HG03175 (cell line): ENCODE results near the gene LIPC.

Experiments
- ATAC-seq: cut with Tn5 transposase; IDR thresholded peaks from one replicate; pipeline ENCODE4 v1.9.1; 2021; ENCODE audit warnings: mild to moderate bottlenecking, moderate library complexity; ENCODE audit not compliant: unreplicated experiment

LIPC gene

DNA sequence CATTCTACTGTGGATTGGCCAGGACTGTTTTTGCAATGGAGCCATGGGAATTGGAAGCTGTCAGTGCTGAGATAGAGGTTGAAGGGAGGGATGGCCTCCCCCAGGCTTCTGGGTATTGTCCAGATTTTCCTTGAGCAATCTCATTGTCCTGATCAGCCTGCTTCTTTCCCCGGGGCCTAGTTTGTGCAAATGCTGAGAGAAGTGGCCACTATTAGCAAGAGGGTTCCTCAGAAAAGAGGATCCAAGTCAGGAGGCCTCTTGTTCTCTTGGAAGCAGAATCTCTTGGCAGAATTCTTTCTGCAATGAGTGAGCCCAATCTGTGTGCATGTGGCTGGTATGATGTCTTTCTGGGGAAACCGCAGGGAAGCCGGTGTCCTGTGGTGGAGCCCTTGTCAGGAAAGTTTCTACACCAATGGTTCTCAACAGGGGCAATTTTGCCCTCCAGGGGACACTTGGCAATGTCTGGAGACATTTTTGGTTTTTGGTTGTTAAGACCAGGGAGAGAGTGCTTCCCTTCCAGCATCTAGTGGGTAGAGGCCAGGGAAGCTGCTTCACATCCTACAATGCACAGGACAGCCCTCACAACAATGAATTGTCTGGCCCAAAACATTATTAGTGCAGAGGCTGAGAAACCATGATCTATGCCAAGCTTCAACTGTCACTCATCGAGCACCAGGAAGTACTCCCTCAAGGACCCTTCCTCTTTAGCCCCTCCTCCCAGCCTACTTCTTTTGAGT lies 2.0 kb downstream of the LIPC start:
- no peak for ATAC-seq

DNA sequence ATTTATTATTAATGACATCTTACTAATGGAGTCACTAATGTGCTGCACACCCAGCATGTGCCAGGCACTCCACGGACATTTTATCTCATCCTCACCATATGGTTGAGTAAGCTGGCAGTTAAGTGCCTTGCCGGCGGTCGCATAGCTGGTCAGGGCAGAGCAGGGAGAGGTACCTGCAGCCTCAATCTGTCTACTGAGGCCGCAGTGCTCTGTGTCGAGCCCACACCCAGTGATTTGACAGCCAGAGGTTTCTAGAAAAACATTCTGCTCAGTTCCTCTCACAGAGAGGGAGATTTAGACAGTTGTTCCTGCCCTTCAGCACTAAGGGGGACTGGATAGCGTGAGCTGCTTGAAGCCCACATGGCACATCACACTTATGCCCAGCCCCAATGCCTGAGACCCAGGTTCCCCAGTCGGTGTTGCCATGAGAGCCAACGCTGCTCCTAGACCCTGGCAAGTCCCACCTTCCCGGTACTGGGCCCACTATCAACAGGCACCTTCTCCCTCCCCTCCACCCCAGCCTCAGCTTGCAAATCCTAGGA lies 2.6 kb downstream of the LIPC start:
- no peak for ATAC-seq

DNA sequence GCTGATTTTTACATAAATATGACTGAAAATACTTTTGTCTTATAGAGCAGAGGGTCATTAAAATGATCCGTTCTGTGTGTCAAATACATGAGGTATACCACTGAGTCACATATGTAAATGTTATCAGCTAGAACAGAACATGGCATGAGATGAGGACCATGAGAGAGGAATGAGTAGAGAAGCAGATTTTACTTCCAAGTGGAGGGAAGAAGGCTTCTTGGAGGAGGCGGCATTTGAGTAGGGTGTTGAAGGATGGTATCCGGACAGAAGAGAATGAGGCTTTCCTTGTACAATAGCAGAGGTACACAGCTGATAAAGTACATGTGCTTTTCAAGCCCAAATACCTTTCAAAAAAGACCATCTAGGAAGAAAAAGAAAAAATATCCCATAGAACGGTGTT lies 4.8 kb downstream of the LIPC start:
- no peak for ATAC-seq

DNA sequence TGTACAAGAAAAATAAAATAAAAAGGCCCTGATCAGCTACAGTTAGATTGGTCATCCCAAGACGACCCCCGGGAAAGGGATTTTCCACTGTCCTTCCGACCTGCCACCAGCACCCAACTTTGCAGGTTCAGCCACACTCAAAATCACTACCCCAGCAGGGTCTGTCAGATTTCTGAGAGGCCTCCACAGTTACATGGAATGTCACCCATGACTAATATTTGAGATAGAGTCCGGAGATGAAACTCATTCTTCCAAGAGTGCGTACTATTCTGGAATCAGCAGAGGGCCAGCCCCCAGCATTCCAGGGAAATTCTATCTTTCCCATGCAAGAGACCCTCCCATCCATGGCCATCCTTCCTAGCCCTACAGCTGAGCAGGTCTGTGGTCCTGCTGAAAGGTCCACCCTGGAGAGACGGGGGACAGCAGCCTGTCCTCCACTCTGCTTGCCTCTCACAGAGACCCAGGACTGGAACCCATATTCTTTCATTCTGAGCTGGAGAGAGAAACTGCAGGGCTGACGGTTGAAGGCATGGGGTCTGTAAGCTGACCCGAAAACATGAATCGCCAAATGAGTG lies 5.8 kb downstream of the LIPC start:
- no peak for ATAC-seq

DNA sequence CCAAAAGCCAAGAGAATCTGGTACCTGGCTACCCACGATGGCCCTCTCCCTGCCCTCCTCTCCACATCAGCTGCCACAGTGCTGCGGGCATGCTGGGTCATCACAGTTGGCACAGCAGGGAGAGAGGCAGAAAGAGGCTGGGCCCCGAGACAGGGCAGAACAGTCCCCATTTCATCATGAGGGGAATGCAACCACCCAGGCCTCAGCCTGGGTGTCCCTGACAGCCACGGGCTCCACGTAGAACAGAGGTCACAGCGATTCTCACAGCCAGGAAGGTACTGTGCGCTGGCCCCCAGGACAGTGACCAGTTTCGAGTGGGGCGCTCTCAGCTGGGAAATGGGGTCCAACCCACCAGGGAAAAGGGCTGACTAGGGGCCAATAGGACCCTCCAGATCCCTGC lies 6.3 kb downstream of the LIPC start:
- ATAC-seq: no peak

DNA sequence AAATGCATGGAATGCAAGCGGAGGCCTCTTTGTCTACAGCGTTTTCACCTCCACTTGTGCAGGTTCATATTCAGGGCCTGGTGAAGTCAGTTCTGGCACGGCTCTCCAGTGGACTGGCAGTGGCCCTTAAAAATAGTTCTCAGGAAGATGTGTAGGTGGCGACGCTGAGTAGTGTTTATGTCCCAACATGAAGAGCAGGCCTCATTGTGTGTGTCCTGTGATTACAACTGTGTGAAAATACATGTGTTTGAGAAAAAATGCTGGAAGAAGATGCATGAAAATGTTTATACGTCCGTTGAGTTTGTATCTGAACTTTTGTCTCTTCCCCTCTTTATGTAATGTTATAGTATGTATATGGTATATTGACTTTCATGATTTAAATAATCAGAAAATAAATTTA lies 7.2 kb downstream of the LIPC start:
- ATAC-seq: no peak

DNA sequence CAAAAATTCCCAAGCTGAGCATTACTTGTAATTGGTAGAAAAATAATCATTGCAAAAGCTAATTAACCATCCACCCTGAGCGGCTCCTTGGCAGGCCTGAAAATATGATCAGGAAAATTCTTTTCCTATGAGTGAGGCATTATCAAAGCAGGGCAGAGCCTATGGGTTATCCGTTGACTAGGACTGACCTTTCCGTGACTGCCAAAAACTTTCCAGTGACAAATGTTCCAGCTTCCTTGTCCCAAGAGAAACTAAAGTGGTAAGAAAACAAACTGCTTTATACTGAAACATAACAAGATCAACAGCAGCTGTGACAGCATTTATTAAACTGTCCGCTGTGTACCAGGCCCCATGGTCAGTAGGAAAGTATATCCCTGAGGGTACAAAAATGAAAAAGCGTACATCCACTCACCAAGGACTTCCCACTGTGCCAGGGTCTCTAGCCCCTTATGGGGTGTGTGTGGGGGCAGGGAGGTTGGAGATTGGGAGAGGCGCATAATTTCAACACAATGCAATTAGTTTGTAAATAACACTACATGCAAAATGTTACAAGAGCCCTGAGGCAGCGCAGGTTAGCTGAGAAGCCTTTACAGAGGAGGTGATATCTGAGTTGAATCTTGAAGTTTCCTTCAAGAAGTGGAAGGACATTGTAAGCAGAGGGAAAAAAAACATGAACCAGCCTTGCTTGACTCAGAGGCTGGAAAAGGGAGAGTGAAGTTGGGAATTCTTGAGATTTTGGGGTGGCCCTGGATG lies 8.5 kb downstream of the LIPC start:
- no peak for ATAC-seq

DNA sequence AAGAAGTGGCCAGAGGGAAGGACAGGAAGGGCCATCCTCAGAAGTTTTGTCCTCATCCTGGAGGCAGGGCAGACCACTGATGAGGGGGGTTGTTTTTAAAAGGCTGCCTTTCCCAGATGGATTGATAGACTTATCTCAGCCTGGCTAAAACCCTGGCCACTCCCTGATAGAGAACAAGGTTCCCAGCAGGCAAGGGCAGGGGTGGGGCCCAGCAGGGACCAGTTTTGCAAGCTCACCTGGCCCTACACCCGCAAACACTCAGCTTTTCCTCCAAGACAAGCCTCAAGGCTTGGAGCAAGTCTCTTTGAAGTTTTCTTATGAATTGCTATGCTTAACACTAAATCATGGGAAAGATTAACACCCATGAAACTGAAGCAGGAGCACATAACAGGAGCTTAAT lies 9.1 kb downstream of the LIPC start:
- ATAC-seq: no peak

DNA sequence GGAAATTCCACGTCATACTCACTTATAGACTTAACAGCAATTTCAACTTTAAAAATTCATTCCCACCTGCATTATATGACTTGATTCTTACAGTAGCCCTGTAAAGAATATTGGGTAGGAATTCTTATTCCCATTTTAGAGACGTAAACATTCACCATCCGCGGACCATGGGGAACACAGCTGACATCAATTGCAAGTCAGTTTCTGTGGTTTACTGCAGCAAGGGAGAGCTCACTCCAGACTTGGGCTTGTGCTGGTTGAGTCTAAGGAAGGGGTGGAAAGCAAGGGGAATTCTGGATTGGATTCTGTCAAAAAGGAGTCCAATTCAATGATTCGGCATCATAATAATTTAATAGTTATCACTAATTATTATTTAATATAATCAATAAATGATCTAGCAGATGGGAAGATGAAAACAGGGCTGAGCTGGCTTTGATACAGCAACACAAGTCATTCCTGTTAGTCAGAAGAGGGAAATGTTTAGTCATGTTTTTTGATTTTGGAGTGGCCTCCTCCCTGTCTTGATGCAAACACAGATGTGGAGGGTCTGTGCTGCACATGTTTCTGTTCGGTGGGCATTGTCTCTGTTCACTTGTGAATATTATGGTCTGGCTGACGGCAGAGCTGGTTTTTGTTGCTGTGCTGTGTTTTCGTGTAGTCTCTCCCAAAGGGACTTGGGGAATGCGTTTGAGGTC lies 9.7 kb downstream of the LIPC start:
- ATAC-seq: no peak

DNA sequence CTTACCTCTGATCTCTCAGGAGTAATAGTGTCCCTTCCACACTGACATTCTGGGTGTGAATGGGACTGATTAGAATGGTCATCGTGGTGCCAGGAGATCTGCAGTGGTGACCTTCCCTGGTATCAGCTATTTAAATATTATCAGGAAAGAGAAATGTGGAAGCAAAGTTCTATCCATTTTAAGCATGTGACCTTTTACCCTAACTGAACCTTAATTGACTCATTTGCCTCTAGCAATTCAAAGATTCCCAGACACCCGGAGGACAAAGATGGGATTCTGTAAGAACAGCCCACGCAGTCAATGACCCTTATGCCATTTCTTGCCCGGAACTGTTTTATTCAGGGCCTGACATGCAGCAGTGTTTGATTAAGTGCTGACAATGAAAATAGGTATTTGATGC lies 10.3 kb downstream of the LIPC start:
- ATAC-seq: no peak

DNA sequence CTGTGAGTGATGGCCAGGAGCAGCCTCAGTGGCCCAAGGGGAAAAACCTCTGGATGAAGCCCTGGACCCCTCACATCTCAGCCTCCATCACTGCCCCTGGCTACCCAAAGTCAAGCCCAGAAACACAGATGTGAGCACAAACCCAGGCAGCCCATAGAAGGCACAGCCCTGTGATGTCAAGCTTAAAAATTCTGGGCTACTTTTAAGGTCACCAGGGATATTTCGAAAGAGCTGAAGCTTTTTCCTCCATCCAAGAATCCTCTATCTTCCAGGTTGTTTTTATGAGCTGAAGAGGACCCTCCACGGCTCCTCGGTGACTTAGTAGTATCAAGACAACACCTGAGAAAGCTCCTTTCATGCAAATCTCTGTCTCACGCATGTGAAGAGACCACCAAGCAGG lies 11.5 kb downstream of the LIPC start:
- no peak for ATAC-seq

DNA sequence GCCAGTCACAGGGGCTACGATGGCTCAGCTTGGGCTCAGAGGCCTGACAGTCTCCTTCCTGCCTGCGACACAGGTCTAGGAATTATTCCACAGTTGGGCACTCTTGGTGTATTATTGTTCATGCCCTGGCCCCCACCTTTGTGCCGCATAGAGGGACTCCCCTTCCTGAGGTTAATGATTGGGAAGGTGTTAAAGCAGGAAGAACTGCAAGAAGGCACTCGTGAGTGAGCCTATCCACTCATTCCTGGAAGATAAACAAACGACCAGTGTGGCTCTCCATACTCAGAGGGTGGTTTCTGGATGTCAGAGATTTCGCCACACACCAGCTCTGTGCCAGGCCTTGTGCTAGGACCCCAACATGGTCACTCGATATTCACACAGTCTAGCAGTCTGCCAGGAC lies 12.3 kb downstream of the LIPC start:
- no peak for ATAC-seq

DNA sequence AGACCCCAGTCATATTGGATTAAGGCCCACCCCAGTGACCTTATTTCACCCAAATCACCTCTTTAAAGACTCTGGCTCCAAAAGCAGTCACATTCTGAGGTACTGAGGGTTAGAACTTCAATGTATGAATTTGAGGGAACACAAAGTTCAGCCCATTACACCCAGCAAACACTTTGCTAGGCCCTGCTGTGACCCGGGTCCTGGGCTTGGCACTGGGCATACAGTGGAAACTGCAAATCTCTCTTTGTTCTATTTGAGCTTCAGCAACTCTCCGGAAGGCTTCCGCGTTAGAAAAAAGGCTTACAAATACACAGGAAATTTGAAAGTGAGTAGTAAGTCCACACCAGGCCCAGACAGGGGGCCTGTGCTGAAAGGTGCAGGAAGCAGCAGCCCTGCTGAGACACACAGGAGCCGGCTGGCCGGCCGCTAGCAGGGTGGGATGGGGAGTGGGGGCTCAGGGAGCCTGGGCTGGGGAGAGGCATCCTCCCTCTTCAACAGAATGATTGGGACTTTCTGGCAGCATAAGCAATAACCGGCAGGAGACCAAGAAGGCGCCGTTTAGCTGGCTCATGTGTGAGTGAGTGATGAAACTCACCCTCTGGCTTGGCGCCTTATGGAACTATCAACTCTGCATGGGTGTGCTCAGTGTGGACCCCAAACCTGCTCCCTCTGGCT lies 13.0 kb downstream of the LIPC start:
- ATAC-seq: no peak

DNA sequence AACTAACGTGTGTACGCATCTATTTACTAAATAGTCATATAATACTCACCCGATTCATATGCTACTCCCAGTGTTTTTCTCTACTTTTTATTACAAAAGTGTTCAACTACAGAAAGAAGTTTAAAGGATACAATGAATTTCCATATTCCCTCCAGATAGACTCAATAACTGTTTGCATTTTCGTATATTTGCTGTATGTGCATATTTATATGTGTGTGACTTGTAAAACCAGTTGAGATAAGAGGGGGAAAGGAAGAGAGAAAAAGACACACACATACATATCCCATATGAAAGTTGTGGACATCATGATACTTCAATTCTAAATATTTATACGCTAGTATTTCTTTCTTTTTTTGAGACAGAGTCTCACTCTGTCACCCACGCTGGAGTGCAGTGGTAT lies 14.1 kb downstream of the LIPC start:
- ATAC-seq: no peak

DNA sequence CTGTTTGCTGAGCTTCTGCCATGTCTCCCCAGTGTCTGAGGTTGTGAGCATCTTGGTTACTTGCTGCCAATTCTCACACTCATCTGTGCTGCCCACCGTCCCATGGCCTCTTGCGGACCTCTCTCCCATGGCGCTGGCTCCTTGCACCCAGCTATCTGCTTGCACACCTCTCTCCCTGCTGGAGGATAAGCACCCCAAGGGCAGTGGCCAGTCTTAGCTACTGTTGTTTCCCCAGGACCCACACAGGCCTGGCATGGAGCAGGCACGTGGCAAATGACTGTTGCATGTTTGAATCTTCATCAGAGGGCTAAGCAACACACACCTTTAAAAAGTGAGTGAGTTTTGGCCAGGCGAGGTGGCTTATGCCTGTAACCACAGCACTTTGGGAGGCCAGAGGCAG lies 14.7 kb downstream of the LIPC start:
- no peak for ATAC-seq

DNA sequence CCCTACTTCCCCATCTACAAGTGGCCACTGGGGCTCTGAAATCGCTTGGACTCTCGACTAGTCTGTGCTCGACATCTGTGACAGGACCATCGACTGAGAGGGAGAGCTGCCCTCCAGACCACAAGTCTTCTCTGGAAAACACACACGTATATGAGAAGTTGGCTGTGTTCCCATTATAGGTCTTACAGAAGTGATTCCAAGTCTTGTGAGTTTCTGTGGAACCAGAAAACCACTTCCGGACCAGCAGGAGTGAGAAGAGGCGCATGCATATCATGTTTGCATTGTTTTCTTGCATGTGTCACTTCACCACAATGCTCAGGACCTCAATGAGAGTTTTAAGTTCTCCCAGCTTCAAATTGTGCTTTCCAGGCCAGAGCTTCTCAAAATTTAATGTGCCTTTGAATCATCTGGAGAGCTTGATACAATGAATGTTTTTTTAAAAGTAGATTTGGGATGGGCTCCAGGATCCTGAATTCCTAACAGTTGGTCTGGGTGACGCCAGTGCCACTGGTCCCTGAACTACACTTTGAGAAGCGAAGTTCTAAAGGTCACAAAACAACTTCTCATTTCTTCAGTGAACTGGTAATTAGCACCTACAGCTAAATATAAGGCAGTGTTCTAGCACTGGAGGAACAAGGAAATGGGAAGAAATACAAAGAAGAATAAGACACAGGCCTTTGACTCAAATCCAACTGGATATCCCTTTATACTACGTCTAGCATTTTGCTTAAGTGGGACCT lies 15.7 kb downstream of the LIPC start:
- no peak for ATAC-seq

DNA sequence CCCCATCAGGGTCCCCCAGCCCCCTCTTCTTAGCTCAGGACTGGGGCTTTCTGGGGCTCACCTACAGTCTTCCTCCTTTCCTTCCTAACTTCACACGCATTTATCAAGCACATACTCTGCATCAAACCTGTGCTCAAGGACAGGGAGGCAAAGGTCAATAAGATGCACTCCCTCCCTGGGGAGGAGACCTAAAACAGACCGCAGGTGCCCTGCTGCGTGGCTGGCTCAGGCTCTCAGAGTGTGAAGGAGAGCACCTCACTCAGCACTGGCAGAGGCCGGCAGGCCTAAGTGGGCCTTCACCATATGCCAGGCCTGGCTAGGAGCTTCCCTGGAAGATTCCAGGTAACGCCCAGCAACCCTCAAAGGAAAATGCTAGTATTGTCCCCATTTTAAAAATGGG lies 16.5 kb downstream of the LIPC start:
- ATAC-seq: no peak

DNA sequence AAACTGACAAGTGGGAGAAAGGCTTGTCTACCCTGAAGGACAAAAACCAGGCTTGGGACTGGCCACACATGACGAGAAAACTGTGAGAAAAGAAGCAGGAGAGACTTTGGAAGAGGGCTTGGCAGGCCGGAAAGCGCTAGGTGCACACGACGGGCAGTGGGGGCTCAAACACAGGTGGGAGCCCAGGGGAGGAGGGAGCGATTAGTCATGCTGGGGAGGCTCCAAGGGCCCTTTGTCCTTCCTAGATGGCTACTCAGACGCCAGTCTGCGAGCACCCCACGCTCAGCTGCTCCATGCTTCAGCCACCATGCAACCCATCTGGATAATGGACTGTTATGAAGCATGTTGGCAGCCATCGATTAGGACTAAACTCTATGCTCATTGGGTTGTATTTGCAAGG lies 17.1 kb downstream of the LIPC start:
- no peak for ATAC-seq

DNA sequence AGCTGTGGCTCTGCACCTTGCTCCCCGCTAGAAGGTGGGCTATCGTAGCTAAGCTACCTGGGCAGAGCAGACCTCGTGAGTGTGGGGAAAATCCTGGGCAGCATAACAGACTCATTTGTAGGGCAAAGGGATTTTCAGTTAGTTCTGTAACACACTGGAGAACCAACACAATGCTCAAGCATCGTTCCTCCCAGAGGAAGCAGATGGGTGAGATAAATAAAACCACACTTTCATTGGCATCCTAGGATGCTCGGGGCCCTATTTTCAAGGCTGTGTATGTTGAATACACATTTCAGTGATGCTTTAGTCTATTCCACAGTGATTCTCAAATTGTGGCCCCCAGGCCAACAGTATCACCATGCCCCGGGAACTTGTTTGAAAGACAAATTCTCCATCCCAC lies 20.0 kb downstream of the LIPC start:
- no peak for ATAC-seq

DNA sequence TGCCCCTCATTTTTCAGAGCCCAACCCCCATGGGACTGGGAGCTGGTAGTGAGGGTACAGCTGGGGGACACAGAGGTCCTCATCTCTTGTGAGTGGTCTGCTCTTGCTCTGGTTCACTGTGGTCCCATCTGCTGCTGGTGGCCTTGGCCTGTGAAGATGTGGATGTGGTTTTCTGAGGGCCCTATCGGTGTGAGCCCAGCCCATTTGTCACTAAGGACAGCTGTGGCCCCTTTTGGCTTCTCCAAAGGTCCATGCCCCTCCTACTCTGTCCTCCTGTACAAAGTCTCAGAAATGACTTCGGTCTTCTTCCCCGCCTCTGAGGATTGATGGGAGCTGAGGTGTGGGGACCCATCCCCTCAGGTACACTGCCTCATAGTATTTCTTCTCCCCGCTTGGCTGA lies 21.0 kb downstream of the LIPC start:
- no peak for ATAC-seq
